MCF 10A (cell line): Measurements from ENCODE around the gene NOP14. TPM values are rescaled to one million over a fixed set of nuclear protein-coding genes. Genes with fewer than 3 reads are reported as not detected.

Source experiments
- BruUV-seq: library from RNA; stranded (reverse); fragments of 400-500 nt; replicated peaks from 2 replicates; lab custom pipeline; 2021; lab: Mats Ljungman, UMichigan
- CTCF ChIA-PET: fragments of 300-600 bp; sonication (Branson Sonifier 250); formaldehyde crosslinking; extraction: SDS; loops from one replicate; lab custom pipeline; 2021; ENCODE audit warnings: antibody characterized with exemption, inconsistent platforms; lab: Yijun Ruan, JAX
- POLR2A ChIA-PET: fragments of 300-600, 350-650 bp; sonication (Branson Sonifier 250); formaldehyde crosslinking; extraction: SDS; loops from one replicate; lab custom pipeline; 2020; ENCODE audit warnings: antibody characterized with exemption, inconsistent platforms; lab: Yijun Ruan, JAX
- DNase-seq: peaks from one replicate; pipeline ENCODE4 v3.0.0-alpha.2; 2018; ENCODE audit not compliant: unreplicated experiment
- H3K27ac Mint-ChIP-seq: one replicate; pipeline ENCODE4 v1.8.0; 2022; ENCODE audit warnings: mild to moderate bottlenecking, low read depth, mixed read lengths; ENCODE audit not compliant: unreplicated experiment
- H3K27me3 Mint-ChIP-seq: one replicate; pipeline ENCODE4 v1.8.0; 2022; ENCODE audit warnings: mixed read lengths; ENCODE audit not compliant: insufficient read depth, unreplicated experiment
- H3K36me3 Mint-ChIP-seq: one replicate; pipeline ENCODE4 v1.8.0; 2022; ENCODE audit warnings: mild to moderate bottlenecking, moderate library complexity, mixed read lengths; ENCODE audit not compliant: insufficient read depth, unreplicated experiment
- H3K4me1 Mint-ChIP-seq: one replicate; pipeline ENCODE4 v1.8.0; 2022; ENCODE audit warnings: mixed read lengths; ENCODE audit not compliant: insufficient read depth, unreplicated experiment
- H3K4me3 Mint-ChIP-seq: one replicate; pipeline ENCODE4 v1.8.0; 2022; ENCODE audit warnings: mild to moderate bottlenecking, moderate library complexity, mixed read lengths; ENCODE audit not compliant: unreplicated experiment
- H3K9me3 Mint-ChIP-seq: one replicate; pipeline ENCODE4 v1.8.0; 2022; ENCODE audit warnings: mixed read lengths; ENCODE audit not compliant: unreplicated experiment
- CTCF ChIP-seq: fragments of 200-600 bp; IDR thresholded peaks from one replicate; pipeline ENCODE4 v1.8.0; 2022; ENCODE audit warnings: antibody characterized with exemption, mild to moderate bottlenecking; ENCODE audit not compliant: unreplicated experiment
- intact Hi-C: fragments of 100-400 bp; cut with micrococcal nuclease; formaldehyde crosslinking; loops from 2 replicates; pipeline ENCODE4 v1.14.1; 2022
- total RNA-seq: library from RNA; stranded (reverse); gene quantifications from 2 replicates; pipeline ENCODE4 v1.2.3, GENCODE V29; 2022

NOP14 gene
- total RNA-seq, 1 experiment from 2014 or later = 65.6 TPM

- DNase-seq = no peak
- no peaks in the 10 kb centered on the region for H3K9me3 Mint-ChIP-seq
- CTCF ChIA-PET = interaction anchor here (0.6 kb wide), 1 partner anchor 163 kb away, joined by 4 read pairs; no protein-coding TSS in a partner anchor
- POLR2A ChIA-PET = interaction anchor here (0.5 to 0.8 kb wide), 3 partner anchors 165 to 464 kb away, joined by 3 to 4 read pairs (median 3); no protein-coding TSS in a partner anchor
- intact Hi-C loops = no loop called here
- TF ChIP-seq CTCF = no peak
- BruUV-seq = no TSS peak
- no peak overlapping the region for H3K4me3 Mint-ChIP-seq
- peak overlapping the region; percentile 69 for H3K27ac Mint-ChIP-seq
- no peaks in the 10 kb centered on the region for H3K27me3 Mint-ChIP-seq
- H3K4me1 Mint-ChIP-seq = peaks cover 6% of the 10 kb centered on the region
- H3K36me3 Mint-ChIP-seq = peaks cover 48% of the 10 kb centered on the region
Measured at GRCh38 chr4:2928242-2929176, 34.7 kb downstream of the NOP14 start.

GRCh38 chr4:2927696-2928075, 35.5 kb downstream of the NOP14 start:
- BruUV-seq = no TSS peak
- intact Hi-C loops = no loop called here
- CTCF ChIA-PET = no interaction called here
- no peak for DNase-seq
- TF ChIP-seq CTCF = no peak
- no peaks in the 10 kb centered on the region for H3K27me3 Mint-ChIP-seq
- H3K27ac Mint-ChIP-seq = peak overlapping the region; percentile 69
- POLR2A ChIA-PET = interaction anchor here (0.7 to 0.8 kb wide), 2 partner anchors 164 to 167 kb away, joined by 3 to 4 read pairs; no protein-coding TSS in a partner anchor
- H3K4me1 Mint-ChIP-seq = no peaks in the 10 kb centered on the region
- no peaks in the 10 kb centered on the region for H3K9me3 Mint-ChIP-seq
- H3K4me3 Mint-ChIP-seq = no peak overlapping the region
- H3K36me3 Mint-ChIP-seq = peaks cover 42% of the 10 kb centered on the region

DNA sequence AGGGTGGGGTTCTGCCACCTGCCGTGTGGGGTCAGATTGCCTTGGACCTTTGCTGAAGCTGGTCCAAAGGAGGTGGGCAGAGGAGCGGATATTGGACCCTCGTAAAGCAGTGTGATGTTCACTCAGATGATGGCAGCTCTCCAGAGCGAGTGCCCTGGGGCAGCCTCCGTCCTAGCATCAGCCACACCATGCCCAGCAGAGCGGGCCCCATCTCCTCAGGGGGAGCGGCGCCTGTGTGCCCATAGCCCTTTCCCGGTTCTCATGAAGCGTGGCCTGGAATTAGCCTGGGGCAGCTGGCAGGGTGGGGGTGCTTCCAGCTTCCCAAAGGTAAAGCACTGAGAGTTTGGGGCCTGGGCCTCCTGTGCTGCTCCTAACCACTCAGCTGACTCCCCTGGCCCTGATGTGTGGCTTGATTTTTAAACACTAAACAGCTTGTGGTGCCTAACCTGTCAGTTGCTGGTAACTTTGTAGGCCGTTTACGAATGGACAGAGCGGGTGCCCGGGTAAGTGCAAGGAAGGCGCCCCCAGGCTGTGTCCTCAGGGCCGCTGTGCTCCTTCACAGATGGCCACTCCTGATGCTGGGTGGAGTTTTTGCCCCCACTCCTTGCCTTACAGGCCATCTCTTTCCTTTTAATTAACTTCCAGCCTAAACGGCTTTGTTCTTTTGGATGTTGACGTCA, 36.0 kb downstream of the NOP14 start:
- intact Hi-C loops = no loop called here
- H3K4me3 Mint-ChIP-seq = no peak overlapping the region
- H3K4me1 Mint-ChIP-seq = no peaks in the 10 kb centered on the region
- H3K27me3 Mint-ChIP-seq = no peaks in the 10 kb centered on the region
- ChIA-PET CTCF (interaction anchor here (0.6 to 0.7 kb wide), 2 partner anchors 163 to 710 kb away, joined by 3 read pairs; no protein-coding TSS in a partner anchor), POLR2A (interaction anchor here (0.7 to 0.8 kb wide), 2 partner anchors 163 to 167 kb away, joined by 3 to 4 read pairs; no protein-coding TSS in a partner anchor)
- no peak for TF ChIP-seq CTCF
- no peak for DNase-seq
- H3K9me3 Mint-ChIP-seq = no peaks in the 10 kb centered on the region
- BruUV-seq = no TSS peak
- H3K36me3 Mint-ChIP-seq = peaks cover 47% of the 10 kb centered on the region
- H3K27ac Mint-ChIP-seq = no peak overlapping the region
